Subcutaneous abdominal adipose tissue (tissue), 5 donors: Measurements from ENCODE around the gene MGAT4A.
A peak's percentile ranks its signal among the peaks of the same experiment; 100 is the strongest.

Experiments used
- H3K27ac ChIP-seq: one replicate; pipeline ENCODE4 v1.7.0; 2013; ENCODE audit warnings: low read depth, mild to moderate bottlenecking, inconsistent platforms, low read length, moderate library complexity
- H3K27me3 ChIP-seq, 5 donors: one replicate each; pipeline ENCODE4 v1.7.0; 2013; ENCODE audit warnings: low read length in 5 of 5, inconsistent platforms in 1 of 5; ENCODE audit not compliant: control insufficient read depth in 5 of 5, insufficient read depth in 4 of 5
- H3K36me3 ChIP-seq, 5 donors: one replicate each; pipeline ENCODE4 v1.7.0; 2013; ENCODE audit warnings: low read length in 5 of 5; ENCODE audit not compliant: control insufficient read depth in 5 of 5, insufficient read depth in 5 of 5
- H3K4me1 ChIP-seq, 5 donors: one replicate each; pipeline ENCODE4 v1.7.0; 2013; ENCODE audit warnings: low read length in 5 of 5, mild to moderate bottlenecking in 3 of 5, moderate library complexity in 1 of 5; ENCODE audit not compliant: control insufficient read depth in 5 of 5, insufficient read depth in 5 of 5
- H3K4me3 ChIP-seq, 5 donors: one replicate each; pipeline ENCODE4 v1.7.0; 2013; ENCODE audit warnings: low read length in 5 of 5, low read depth in 1 of 5
- H3K9ac ChIP-seq, 5 donors: one replicate each; pipeline ENCODE4 v1.7.0; 2013; ENCODE audit warnings: low read length in 5 of 5, mild to moderate bottlenecking in 4 of 5, moderate library complexity in 3 of 5
- H3K9me3 ChIP-seq, 5 donors: one replicate each; pipeline ENCODE4 v1.7.0; 2013; ENCODE audit warnings: low read length in 5 of 5; ENCODE audit not compliant: control insufficient read depth in 5 of 5
- donor health status: healthy.
- donor health status: healthy.
- donor health status: healthy.
- donor health status: healthy.
- donor health status: healthy.

The MGAT4A gene

GRCh38 chr2:98772536-98772935, 41.6 kb upstream of the MGAT4A start:
- Histone ChIP-seq H3K27ac (no peak overlapping the region), H3K9ac (no peak overlapping the region), H3K4me1 (peaks cover 0 to 28% (median 11%) of the 10 kb centered on the region in 5 donors), H3K27me3 (peaks cover 0 to 8% (median 0%) of the 10 kb centered on the region in 5 donors), H3K36me3 (no peaks in the 10 kb centered on the region), H3K4me3 (peak overlapping the region in 1 of 5 donors; percentile 53), H3K9me3 (peaks cover 0 to 3% (median 0%) of the 10 kb centered on the region in 5 donors)

- H3K9ac ChIP-seq, result peak overlapping the region in 1 of 5 donors; percentile 42
- H3K36me3 ChIP-seq, result no peaks in the 10 kb centered on the region
- H3K27me3 ChIP-seq, result peaks cover 0 to 8% (median 0%) of the 10 kb centered on the region in 5 donors
- no peak overlapping the region for H3K27ac ChIP-seq
- H3K4me1 ChIP-seq, result peaks cover 0 to 28% (median 11%) of the 10 kb centered on the region in 5 donors
- H3K9me3 ChIP-seq, result no peaks in the 10 kb centered on the region
- H3K4me3 ChIP-seq, result peak overlapping the region in 3 of 5 donors; percentile 5 to 53 (median 25)
These were observed 41.0 kb upstream of the MGAT4A start for GRCh38 chr2:98771721-98772524.

- peaks cover 0 to 8% (median 0%) of the 10 kb centered on the region in 5 donors for H3K27me3 ChIP-seq
- peak overlapping the region in 1 of 5 donors; percentile 53 for H3K4me3 ChIP-seq
- H3K27ac ChIP-seq, result no peak overlapping the region
- no peak overlapping the region for H3K9ac ChIP-seq
- no peaks in the 10 kb centered on the region for H3K9me3 ChIP-seq
- no peaks in the 10 kb centered on the region for H3K36me3 ChIP-seq
- H3K4me1 ChIP-seq, result peaks cover 0 to 28% (median 11%) of the 10 kb centered on the region in 5 donors
These were observed 40.3 kb upstream of the MGAT4A start for GRCh38 chr2:98771264-98771663.

- Histone ChIP-seq H3K4me3 (no peak overlapping the region), H3K27ac (no peak overlapping the region), H3K36me3 (no peaks in the 10 kb centered on the region), H3K9me3 (no peaks in the 10 kb centered on the region), H3K9ac (no peak overlapping the region), H3K4me1 (peaks cover 0 to 32% (median 11%) of the 10 kb centered on the region in 5 donors), H3K27me3 (peaks cover 0 to 6% (median 0%) of the 10 kb centered on the region in 5 donors)
These were observed 38.9 kb upstream of the MGAT4A start for GRCh38 chr2:98769784-98770183.

- H3K4me3 ChIP-seq, result no peak overlapping the region
- H3K27me3 ChIP-seq, result peaks cover 0 to 6% (median 0%) of the 10 kb centered on the region in 5 donors
- H3K9me3 ChIP-seq, result no peaks in the 10 kb centered on the region
- H3K36me3 ChIP-seq, result no peaks in the 10 kb centered on the region
- no peak overlapping the region for H3K27ac ChIP-seq
- peaks cover 0 to 32% (median 11%) of the 10 kb centered on the region in 5 donors for H3K4me1 ChIP-seq
- H3K9ac ChIP-seq, result no peak overlapping the region
These were observed 38.2 kb upstream of the MGAT4A start for GRCh38 chr2:98769114-98769476.

- H3K27ac ChIP-seq, result no peak overlapping the region
- peaks cover 0 to 6% (median 0%) of the 10 kb centered on the region in 5 donors for H3K27me3 ChIP-seq
- no peaks in the 10 kb centered on the region for H3K9me3 ChIP-seq
- H3K4me3 ChIP-seq, result no peak overlapping the region
- H3K36me3 ChIP-seq, result no peaks in the 10 kb centered on the region
- peaks cover 0 to 32% (median 11%) of the 10 kb centered on the region in 5 donors for H3K4me1 ChIP-seq
- H3K9ac ChIP-seq, result no peak overlapping the region
These were observed 37.6 kb upstream of the MGAT4A start for GRCh38 chr2:98768384-98769113.

- Histone ChIP-seq H3K27me3 (peaks cover 0 to 6% (median 0%) of the 10 kb centered on the region in 5 donors), H3K4me3 (no peak overlapping the region), H3K9me3 (no peaks in the 10 kb centered on the region), H3K36me3 (no peaks in the 10 kb centered on the region), H3K4me1 (peaks cover 0 to 31% (median 6%) of the 10 kb centered on the region in 5 donors), H3K27ac (no peak overlapping the region), H3K9ac (no peak overlapping the region)
These were observed 33.6 kb upstream of the MGAT4A start for GRCh38 chr2:98764499-98764898.

- H3K9me3 ChIP-seq, result no peaks in the 10 kb centered on the region
- no peaks in the 10 kb centered on the region for H3K36me3 ChIP-seq
- H3K4me3 ChIP-seq, result no peak overlapping the region
- H3K27me3 ChIP-seq, result peaks cover 0 to 6% (median 0%) of the 10 kb centered on the region in 5 donors
- H3K27ac ChIP-seq, result no peak overlapping the region
- H3K9ac ChIP-seq, result no peak overlapping the region
- H3K4me1 ChIP-seq, result peaks cover 0 to 30% (median 6%) of the 10 kb centered on the region in 5 donors
These were observed 32.4 kb upstream of the MGAT4A start for GRCh38 chr2:98763209-98763951.

GRCh38 chr2:98761909-98762308, 31.0 kb upstream of the MGAT4A start:
- H3K27me3 ChIP-seq, result peaks cover 0 to 6% (median 3%) of the 10 kb centered on the region in 5 donors
- no peak overlapping the region for H3K4me3 ChIP-seq
- H3K4me1 ChIP-seq, result peaks cover 0 to 40% (median 13%) of the 10 kb centered on the region in 5 donors
- H3K27ac ChIP-seq, result no peak overlapping the region
- no peaks in the 10 kb centered on the region for H3K9me3 ChIP-seq
- no peaks in the 10 kb centered on the region for H3K36me3 ChIP-seq
- H3K9ac ChIP-seq, result no peak overlapping the region
